Measurements from ENCODE around the gene ADAMTS12. TPM values are rescaled to one million over a fixed set of nuclear protein-coding genes. Genes with fewer than 3 reads are reported as not detected.

Gene ADAMTS12
- total and polyA plus RNA-seq, 2 of the 8 experiments (the other 6 are each of a cell fraction or from before 2014, with no cell fraction given) = 6.4 to 12.8 TPM

- TF ChIP-seq CTCF (IDR thresholded peaks at IDR 0.05; ENCODE audit: control extremely low read depth in 1 of 3, insufficient read depth in 1 of 3, low read depth in 1 of 3, low read length in 3 of 3) = peak; percentile 1 to 16 (median 16); a peak in 3 of 4 replicates
Observed at GRCh38 chr5:33734537-33734936, 157.3 kb downstream of the ADAMTS12 start (continued).

Data from H1 (cell line).